GM12891 (cell line): ENCODE results near the gene KSR1.

Experiments used
- POLR2A ChIP-seq: IDR thresholded peaks from 2 replicates; pipeline ENCODE4 v1.6.1; 2011; ENCODE audit warnings: low read depth, low read length, control low read depth
- POLR2AphosphoS5 ChIP-seq: IDR thresholded peaks from 2 replicates; pipeline ENCODE4 v1.6.1; 2011; ENCODE audit warnings: low read depth, low read length, control low read depth
- SPI1 ChIP-seq: IDR thresholded peaks from 2 replicates; pipeline ENCODE4 v1.6.1; 2011; ENCODE audit warnings: low read depth, low read length, control low read depth
- TAF1 ChIP-seq: IDR thresholded peaks from 2 replicates; pipeline ENCODE4 v1.6.1; 2011; ENCODE audit warnings: low read depth, low read length, control low read depth

DNA sequence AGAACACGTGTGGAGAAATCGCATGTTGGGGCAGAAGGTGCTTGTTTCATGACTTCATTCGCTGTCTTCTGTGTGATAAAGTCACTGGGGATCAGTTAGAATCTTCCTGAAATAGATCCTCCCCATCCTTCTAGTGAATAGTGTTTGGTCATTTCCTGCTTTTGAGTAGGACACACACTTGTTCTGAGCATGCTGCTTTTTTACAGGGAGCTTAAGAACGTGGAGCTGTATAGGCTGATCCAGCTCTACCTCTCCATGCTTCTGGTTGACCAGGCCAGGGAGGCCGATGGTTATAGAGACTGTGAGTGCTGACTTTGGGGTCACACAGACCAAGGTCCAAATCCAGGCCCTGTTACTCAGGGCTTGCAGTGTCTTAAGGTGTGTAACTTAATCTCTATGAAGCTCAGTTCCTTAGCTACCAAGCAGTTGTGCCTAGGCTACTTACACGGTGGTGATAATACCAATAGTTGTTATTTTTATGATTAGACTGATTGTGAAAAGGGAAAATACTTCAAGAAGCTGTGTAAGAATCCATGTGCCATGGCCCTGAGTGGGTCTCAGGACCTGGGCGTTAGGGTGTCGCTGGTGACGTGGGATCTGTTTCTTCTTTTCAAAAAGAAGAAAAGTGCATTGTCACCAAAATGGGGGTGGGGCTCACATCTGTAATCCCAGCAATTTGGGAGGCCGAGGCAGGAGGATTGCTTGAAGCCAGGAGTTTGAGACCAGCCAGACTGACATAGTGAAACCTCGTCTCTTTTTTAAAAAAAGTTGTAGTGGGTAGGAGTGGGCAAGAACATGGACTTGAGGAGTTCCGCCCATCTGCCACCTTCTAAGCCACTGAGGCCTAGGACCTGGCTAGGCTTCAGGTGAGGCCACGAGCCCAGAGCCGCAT lies 110.7 kb downstream of the KSR1 start:
- TF ChIP-seq POLR2AphosphoS5, result no peak
- no peak for TF ChIP-seq POLR2A
- no peak for TF ChIP-seq TAF1
- TF ChIP-seq SPI1, result no peak
